GM12878 (cell line): ENCODE results near the gene ITGB2. TPM values are rescaled to one million over a fixed set of nuclear protein-coding genes. Genes with fewer than 3 reads are reported as not detected.

Source experiments
- BHLHE40 ChIP-seq, 2 experiments: fragments of 450-650 bp in 1 of 2; IDR thresholded peaks; 2 replicates each; pipeline ENCODE4 v1.6.1; 2011 to 2017; ENCODE audit warnings: low read depth in 2 of 2, borderline replicate concordance in 1 of 2, improper control_type of control experiment in 1 of 2, low read length in 1 of 2, mild to moderate bottlenecking in 1 of 2
- CBX3 ChIP-seq: fragments of 200-600 bp; sonication (generic); IDR thresholded peaks from 2 replicates; pipeline ENCODE4 v1.6.1; 2016; ENCODE audit warnings: low read depth, borderline replicate concordance
- CHD1 ChIP-seq: IDR thresholded peaks from 2 replicates; pipeline ENCODE4 v1.6.1; 2012; ENCODE audit warnings: low read depth, low read length, improper control_type of control experiment
- CREM ChIP-seq: IDR thresholded peaks from 2 replicates; pipeline ENCODE4 v1.6.1; 2014; ENCODE audit warnings: antibody characterized with exemption, low read depth
- JUND ChIP-seq: IDR thresholded peaks from 2 replicates; pipeline ENCODE4 v1.6.1; 2012; ENCODE audit warnings: low read depth, mild to moderate bottlenecking, low read length, improper control_type of control experiment, moderate library complexity
- LARP7 ChIP-seq: fragments of 450-650 bp; IDR thresholded peaks from 2 replicates; pipeline ENCODE4 v1.6.1; 2017; ENCODE audit warnings: mild to moderate bottlenecking
- MEF2B ChIP-seq: fragments of 450-650 bp; IDR thresholded peaks from 2 replicates; pipeline ENCODE4 v1.6.1; 2018; ENCODE audit warnings: mild to moderate bottlenecking, moderate library complexity; ENCODE audit not compliant: partially characterized antibody, poor library complexity, severe bottlenecking
- NFXL1 ChIP-seq: fragments of 450-650 bp; IDR thresholded peaks from 2 replicates; pipeline ENCODE4 v1.6.1; 2017; ENCODE audit warnings: antibody characterized with exemption, mild to moderate bottlenecking, borderline replicate concordance
- NR2C2 ChIP-seq: IDR thresholded peaks from 2 replicates; pipeline ENCODE4 v1.6.1; 2011; ENCODE audit warnings: borderline replicate concordance, low read depth; ENCODE audit not compliant: control insufficient read depth, insufficient read length
- PML ChIP-seq: IDR thresholded peaks from 2 replicates; pipeline ENCODE4 v1.6.1; 2012; ENCODE audit warnings: low read length, inconsistent platforms
- POLR2A ChIP-seq: IDR thresholded peaks from 2 replicates; pipeline ENCODE4 v1.6.1; 2011; ENCODE audit warnings: low read depth, mild to moderate bottlenecking, low read length
- RB1 ChIP-seq: fragments of 450-650 bp; formaldehyde crosslinking; IDR thresholded peaks from 2 replicates; pipeline ENCODE4 v1.6.1; 2017; ENCODE audit warnings: mild to moderate bottlenecking, borderline replicate concordance
- SMAD5 ChIP-seq: IDR thresholded peaks from 2 replicates; pipeline ENCODE4 v1.6.1; 2016; ENCODE audit warnings: antibody characterized with exemption, low read depth
- SMARCA5 ChIP-seq: fragments of 450-650 bp; IDR thresholded peaks from 2 replicates; pipeline ENCODE4 v1.6.1; 2017; ENCODE audit warnings: mild to moderate bottlenecking
- SP1 ChIP-seq: IDR thresholded peaks from one replicate; pipeline ENCODE4 v1.6.1; 2011; ENCODE audit warnings: low read depth, low read length
- SPI1 ChIP-seq: IDR thresholded peaks from 2 replicates; pipeline ENCODE4 v1.6.1; 2011; ENCODE audit warnings: low read depth, mild to moderate bottlenecking, low read length, moderate library complexity, borderline replicate concordance; ENCODE audit not compliant: insufficient read depth
- SRF ChIP-seq, 2 experiments: IDR thresholded peaks; 2 replicates each; pipeline ENCODE4 v1.6.1; 2011; ENCODE audit warnings: low read depth in 2 of 2, low read length in 2 of 2, mild to moderate bottlenecking in 1 of 2, moderate library complexity in 1 of 2
- TAF1 ChIP-seq: IDR thresholded peaks from 2 replicates; pipeline ENCODE4 v1.6.1; 2011; ENCODE audit warnings: mild to moderate bottlenecking, low read depth, low read length, borderline replicate concordance
- TARDBP ChIP-seq: IDR thresholded peaks from 2 replicates; pipeline ENCODE4 v1.6.1; 2016; ENCODE audit warnings: borderline replicate concordance
- TBL1XR1 ChIP-seq: IDR thresholded peaks from 2 replicates; pipeline ENCODE4 v1.6.1; 2012; ENCODE audit warnings: low read depth, low read length, improper control_type of control experiment
- YBX1 ChIP-seq: fragments of 450-650 bp; IDR thresholded peaks from 2 replicates; pipeline ENCODE4 v1.6.1; 2016; ENCODE audit warnings: antibody characterized with exemption
- ZBED1 ChIP-seq: IDR thresholded peaks from 2 replicates; pipeline ENCODE4 v1.6.1; 2016; ENCODE audit warnings: borderline replicate concordance
- ZNF384 ChIP-seq: IDR thresholded peaks from 2 replicates; pipeline ENCODE4 v1.6.1; 2012; ENCODE audit warnings: low read depth, mild to moderate bottlenecking, low read length, improper control_type of control experiment, borderline replicate concordance
- polyA plus RNA-seq, 11 experiments: library from polyadenylated mRNA; depleted of rRNA in 4 of 11; unstranded in 6 of 11; stranded (reverse) in 5 of 11; fragments of >200 nt; fragmentation: Nextera tagmentation in 4 of 11; fragmentation: Illumina TruSeq in 1 of 11; extraction: Ambion mirVana in 4 of 11; extraction: Trizol in 1 of 11; gene quantifications; 1 replicate in 1 of 11; 2 replicates in 10 of 11; pipeline versions ENCODE4 v1.2.1 to v1.2.3, GENCODE V29; 2011 to 2016; ENCODE audit warnings: inconsistent platforms in 2 of 11, missing spikeins in 2 of 11, low read depth in 1 of 11
- total RNA-seq, 4 experiments: library from RNA; depleted of rRNA in 3 of 4; stranded (reverse); fragments of >200 nt in 3 of 4; fragmentation: Illumina TruSeq in 1 of 4; extraction: Trizol in 1 of 4; gene quantifications; 2 replicates each; pipeline versions ENCODE4 v1.2.1 to v1.2.3, GENCODE V29; 2013 to 2021
- TF ChIP-seq, protein P1 (sequence below): fragments of 450-650 bp; IDR thresholded peaks from 2 replicates; pipeline ENCODE4 v1.6.1; 2018; ENCODE audit warnings: borderline replicate concordance, mild to moderate bottlenecking; ENCODE audit not compliant: partially characterized antibody
- TF ChIP-seq, protein P2 (sequence below), 3 experiments: IDR thresholded peaks in 2 of 3; conservative IDR thresholded peaks in 1 of 3; 2 replicates each; pipeline ENCODE4 v1.5.1; 2011; ENCODE audit warnings: low read depth in 3 of 3, low read length in 3 of 3, mild to moderate bottlenecking in 3 of 3, control low read depth in 2 of 3, moderate library complexity in 2 of 3, inconsistent platforms in 1 of 3, mixed read lengths in 1 of 3; ENCODE audit not compliant: control insufficient read depth in 2 of 3, insufficient read depth in 1 of 3; ENCODE audit errors: extremely low read depth in 1 of 3

ITGB2 gene
- total and polyA plus RNA-seq, 10 of the 15 experiments (the other 5 are each of a cell fraction or from before 2014, with no cell fraction given) = 8.0 to 172 (median 58.9) TPM

DNA sequence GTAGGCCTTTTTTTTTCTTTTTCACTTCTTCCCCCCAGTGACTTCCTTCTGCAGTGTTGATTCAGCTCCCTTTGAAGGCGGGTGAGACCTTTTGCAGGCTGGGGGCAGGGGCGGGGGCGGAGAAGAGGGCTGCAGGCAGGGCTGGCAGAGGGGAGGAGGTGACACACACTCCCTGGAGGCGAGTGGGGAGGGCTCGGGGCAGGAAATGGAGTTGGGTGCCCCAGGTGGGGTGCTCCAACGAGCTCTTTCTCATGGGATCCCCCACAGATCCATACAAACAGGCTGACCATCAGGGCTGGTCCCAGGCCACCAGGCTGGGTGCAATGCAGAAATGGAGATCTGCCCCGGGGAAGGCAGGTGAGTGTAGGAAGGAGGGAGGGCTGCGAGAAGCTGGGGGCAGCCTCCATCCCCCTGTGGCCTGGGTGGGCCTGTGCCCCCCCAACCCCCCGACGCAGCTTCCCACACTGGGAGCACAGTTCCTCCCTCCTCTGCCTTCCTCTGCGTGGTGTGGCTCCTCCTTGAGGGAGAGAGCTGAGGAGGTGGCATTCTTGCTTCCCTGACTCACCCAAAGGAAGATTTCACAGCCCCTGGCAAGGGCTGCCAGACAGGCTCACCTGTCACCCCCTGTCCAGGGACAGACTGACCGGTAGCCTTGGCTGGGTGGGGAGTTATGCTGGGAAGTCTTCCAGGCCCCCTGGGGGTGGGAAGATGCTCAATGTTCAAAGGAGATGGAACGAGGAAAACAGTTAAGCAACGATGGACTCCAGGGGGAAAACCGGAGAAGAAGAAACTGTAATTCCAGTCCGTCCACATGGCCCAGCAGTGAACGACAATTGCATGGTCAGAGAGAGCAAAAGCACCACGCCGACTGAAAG lies 7.1 kb upstream of the ITGB2 start (continued):
- TF ChIP-seq, protein P1, sequence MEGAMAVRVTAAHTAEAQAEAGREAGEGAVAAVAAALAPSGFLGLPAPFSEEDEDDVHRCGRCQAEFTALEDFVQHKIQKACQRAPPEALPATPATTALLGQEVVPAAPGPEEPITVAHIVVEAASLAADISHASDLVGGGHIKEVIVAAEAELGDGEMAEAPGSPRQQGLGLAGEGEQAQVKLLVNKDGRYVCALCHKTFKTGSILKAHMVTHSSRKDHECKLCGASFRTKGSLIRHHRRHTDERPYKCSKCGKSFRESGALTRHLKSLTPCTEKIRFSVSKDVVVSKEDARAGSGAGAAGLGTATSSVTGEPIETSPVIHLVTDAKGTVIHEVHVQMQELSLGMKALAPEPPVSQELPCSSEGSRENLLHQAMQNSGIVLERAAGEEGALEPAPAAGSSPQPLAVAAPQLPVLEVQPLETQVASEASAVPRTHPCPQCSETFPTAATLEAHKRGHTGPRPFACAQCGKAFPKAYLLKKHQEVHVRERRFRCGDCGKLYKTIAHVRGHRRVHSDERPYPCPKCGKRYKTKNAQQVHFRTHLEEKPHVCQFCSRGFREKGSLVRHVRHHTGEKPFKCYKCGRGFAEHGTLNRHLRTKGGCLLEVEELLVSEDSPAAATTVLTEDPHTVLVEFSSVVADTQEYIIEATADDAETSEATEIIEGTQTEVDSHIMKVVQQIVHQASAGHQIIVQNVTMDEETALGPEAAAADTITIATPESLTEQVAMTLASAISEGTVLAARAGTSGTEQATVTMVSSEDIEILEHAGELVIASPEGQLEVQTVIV = peak; percentile 44
- TF ChIP-seq SP1 (peak; percentile 37), POLR2A (peak; percentile 51), SPI1 (peak; percentile 35; the same call in 1 of the 2 replicates), JUND (no peak), YBX1 (no peak), ZBED1 (peak; percentile 79; the same call in 1 of the 2 replicates), TAF1 (peak; percentile 53; the same call in 1 of the 2 replicates), LARP7 (peak; percentile 65; the same call in 1 of the 2 replicates), SMARCA5 (peak; percentile 55; the same call in 1 of the 2 replicates), MEF2B (peak; percentile 91), SMAD5 (0 out of 2 replicates have a peak, but pooled peaks have one; percentile 43), BHLHE40 (IDR thresholded peaks at IDR 0.05; ENCODE audit: borderline replicate concordance in 1 of 2, low read depth in 2 of 2, low read length in 1 of 2) (peak; percentile 54 to 70; a peak in 3 of 4 replicates), SRF (IDR thresholded peaks at IDR 0.05; ENCODE audit: low read depth in 2 of 2, low read length in 2 of 2) (peak in 1 of 2 experiments; percentile 52; a peak in 1 of 4 replicates), CHD1 (no peak), TBL1XR1 (peak; percentile 71; the same call in 1 of the 2 replicates), CBX3 (no peak), PML (no peak), CREM (peak; percentile 67), ZNF384 (peak; percentile 98), RB1 (0 out of 2 replicates have a peak, but pooled peaks have one; percentile 16), TARDBP (0 out of 2 replicates have a peak, but pooled peaks have one; percentile 18), NFXL1 (peak; percentile 80; the same call in 1 of the 2 replicates), NR2C2 (no peak)
- TF ChIP-seq, protein P2, sequence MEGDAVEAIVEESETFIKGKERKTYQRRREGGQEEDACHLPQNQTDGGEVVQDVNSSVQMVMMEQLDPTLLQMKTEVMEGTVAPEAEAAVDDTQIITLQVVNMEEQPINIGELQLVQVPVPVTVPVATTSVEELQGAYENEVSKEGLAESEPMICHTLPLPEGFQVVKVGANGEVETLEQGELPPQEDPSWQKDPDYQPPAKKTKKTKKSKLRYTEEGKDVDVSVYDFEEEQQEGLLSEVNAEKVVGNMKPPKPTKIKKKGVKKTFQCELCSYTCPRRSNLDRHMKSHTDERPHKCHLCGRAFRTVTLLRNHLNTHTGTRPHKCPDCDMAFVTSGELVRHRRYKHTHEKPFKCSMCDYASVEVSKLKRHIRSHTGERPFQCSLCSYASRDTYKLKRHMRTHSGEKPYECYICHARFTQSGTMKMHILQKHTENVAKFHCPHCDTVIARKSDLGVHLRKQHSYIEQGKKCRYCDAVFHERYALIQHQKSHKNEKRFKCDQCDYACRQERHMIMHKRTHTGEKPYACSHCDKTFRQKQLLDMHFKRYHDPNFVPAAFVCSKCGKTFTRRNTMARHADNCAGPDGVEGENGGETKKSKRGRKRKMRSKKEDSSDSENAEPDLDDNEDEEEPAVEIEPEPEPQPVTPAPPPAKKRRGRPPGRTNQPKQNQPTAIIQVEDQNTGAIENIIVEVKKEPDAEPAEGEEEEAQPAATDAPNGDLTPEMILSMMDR (IDR thresholded peaks at IDR 0.05 in 2 of 3, conservative IDR thresholded peaks at IDR 0.05 in 1 of 3; ENCODE audit: control insufficient read depth in 2 of 3, extremely low read depth in 1 of 3, insufficient read depth in 1 of 3, low read depth in 3 of 3, low read length in 3 of 3) = peak in 1 of 3 experiments; percentile 8; a peak in 1 of 6 replicates
